LHCN-M2 (cell line): ENCODE results near the gene SIRT7. TPM values are rescaled to one million over a fixed set of nuclear protein-coding genes. Genes with fewer than 3 reads are reported as not detected.

Source experiments
- DNase-seq: peaks from one replicate; pipeline ENCODE4 v3.0.0-alpha.2; 2012; ENCODE audit warnings: low read depth
- total RNA-seq: library from RNA; depleted of rRNA; stranded (reverse); fragments of >200 nt; gene quantifications from 2 replicates; pipeline ENCODE4 v1.2.3, GENCODE V29; 2014

SIRT7 gene
- total RNA-seq, 1 experiment from 2014 or later = 20.0 TPM

GRCh38 chr17:81890447-81891302 is 27.3 kb downstream of the SIRT7 start:
- DNase-seq = peak; percentile 21

GRCh38 chr17:81889602-81890001 is 28.4 kb downstream of the SIRT7 start:
- no peak for DNase-seq

- no peak for DNase-seq
These were observed 28.9 kb downstream of the SIRT7 start for GRCh38 chr17:81888988-81889595.

GRCh38 chr17:81888105-81888987 is 29.6 kb downstream of the SIRT7 start:
- no peak for DNase-seq

GRCh38 chr17:81885869-81886548 is 32.0 kb downstream of the SIRT7 start:
- peak; percentile 98 for DNase-seq

GRCh38 chr17:81885454-81885853 is 32.5 kb downstream of the SIRT7 start:
- DNase-seq = peak; percentile 62

GRCh38 chr17:81884968-81885367 is 33.0 kb downstream of the SIRT7 start:
- no peak for DNase-seq

- peak; percentile 91 for DNase-seq
These were observed 33.5 kb downstream of the SIRT7 start for GRCh38 chr17:81884520-81884919.

- DNase-seq = no peak
These were observed 38.9 kb downstream of the SIRT7 start for GRCh38 chr17:81879121-81879520.

GRCh38 chr17:81878294-81878693 is 39.7 kb downstream of the SIRT7 start:
- DNase-seq = no peak

- no peak for DNase-seq
These were observed 40.4 kb downstream of the SIRT7 start for GRCh38 chr17:81877569-81877968.

- peak; percentile 84 for DNase-seq
These were observed 46.4 kb downstream of the SIRT7 start for GRCh38 chr17:81871387-81872230.

- no peak for DNase-seq
These were observed 47.0 kb downstream of the SIRT7 start, which contains the start of gene ARHGDIA for GRCh38 chr17:81870981-81871386. ARHGDIA (minus strand) TSS chr17:81871337; CDS start chr17:81869930, 1,407 bp downstream.

GRCh38 chr17:81870131-81870980 is 47.6 kb downstream of the SIRT7 start:
- peak; percentile 56 for DNase-seq

- DNase-seq = peak; percentile 36
These were observed 48.5 kb downstream of the SIRT7 start for GRCh38 chr17:81869221-81870130.

- peak; percentile 86 for DNase-seq
These were observed 49.2 kb downstream of the SIRT7 start for GRCh38 chr17:81868674-81869220.

- DNase-seq = no peak
These were observed 49.8 kb downstream of the SIRT7 start for GRCh38 chr17:81867991-81868673.
